ENCODE measurements around the gene FAM20A.
"Not testable (repeated sequence)": the region's sequence is repeated elsewhere in the genome, so short reads cannot be mapped to it uniquely, and the experiment has no call there.

The FAM20A gene

GRCh38 chr17:68564415-68565111 lies 36.6 kb downstream of the FAM20A start:
- DNase-seq: no peak

DNA sequence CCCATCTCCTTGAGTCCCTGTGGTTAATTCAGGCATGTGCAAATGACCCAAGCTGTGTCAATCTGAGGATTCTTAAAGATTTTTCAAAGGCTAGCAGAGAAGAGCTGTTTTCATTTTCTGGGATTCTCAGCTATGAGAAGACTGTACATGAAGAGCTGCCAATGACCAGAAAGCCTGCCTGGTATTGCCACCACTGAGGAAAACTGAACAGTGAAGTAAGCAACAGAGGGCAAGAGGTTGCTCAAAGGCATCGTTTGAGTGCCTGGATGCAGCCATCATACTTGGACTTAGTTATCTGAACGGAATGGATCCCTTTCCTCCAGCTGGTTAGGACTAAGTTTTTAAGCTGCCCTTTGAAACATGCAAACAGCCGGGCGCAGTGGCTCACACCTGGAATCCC lies 38.4 kb downstream of the FAM20A start:
- DNase-seq: no peak

- no peak for DNase-seq
Measured at GRCh38 chr17:68560966-68561720, 40.0 kb downstream of the FAM20A start.

- no peak for DNase-seq
Measured at GRCh38 chr17:68559316-68559715, 41.9 kb downstream of the FAM20A start.

DNA sequence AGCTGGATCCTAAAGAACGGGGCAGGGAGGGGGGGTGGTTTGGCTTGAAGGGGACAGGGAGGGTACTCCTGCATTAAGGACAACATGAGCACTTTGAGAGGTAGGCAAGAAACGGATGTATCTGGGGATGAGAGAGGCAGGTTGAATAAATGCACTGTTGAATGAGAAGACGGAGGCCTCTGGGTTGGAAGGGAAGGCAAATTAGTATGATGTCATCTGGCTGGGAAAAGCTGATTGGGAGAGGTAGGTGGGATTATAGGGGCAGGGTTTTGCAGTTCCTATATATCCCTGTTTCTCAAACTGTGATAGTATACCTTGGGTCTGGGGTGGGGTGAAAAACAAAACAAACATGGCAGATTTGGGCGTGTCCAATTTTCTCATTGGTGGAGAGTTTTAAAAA lies 44.6 kb downstream of the FAM20A start:
- no peak for DNase-seq

DNA sequence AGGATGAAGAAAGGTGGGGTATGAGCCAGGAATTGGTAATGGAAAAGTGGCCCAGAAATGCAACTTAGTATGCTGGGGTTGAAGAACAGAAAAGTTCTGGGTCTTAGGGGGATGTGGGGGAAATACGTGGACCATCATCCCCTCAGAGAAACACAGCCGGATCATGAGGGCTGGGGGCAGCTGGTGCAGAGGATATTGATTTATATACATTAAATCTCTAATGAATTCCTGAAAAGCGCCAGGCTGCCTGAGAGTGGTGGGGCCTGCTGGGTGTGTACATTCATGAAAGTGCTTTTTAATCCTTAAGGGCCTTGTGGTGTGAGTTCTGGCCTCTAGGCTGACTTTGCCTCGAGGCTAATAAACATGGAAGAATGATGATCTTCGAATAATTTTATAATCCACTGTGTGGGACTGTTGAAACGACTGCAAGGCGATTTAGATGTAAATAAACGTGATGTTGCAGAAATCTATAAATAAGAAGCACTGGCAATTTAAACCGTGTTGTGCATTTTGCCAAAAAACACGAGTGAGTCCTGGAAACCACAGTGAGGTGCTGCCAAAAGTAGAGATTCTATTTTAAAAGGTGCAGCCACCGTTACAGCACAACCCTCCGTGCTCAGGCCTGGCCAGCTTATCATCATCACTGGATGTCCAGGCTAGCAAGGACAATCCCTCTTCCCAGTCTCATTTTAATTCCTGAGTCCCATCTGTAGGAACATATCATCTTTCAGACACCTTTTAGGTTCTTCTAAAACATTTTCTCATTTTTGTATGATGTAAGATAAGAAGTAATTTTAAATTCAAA lies 56.9 kb downstream of the FAM20A start:
- no peak for DNase-seq

- DNase-seq: no peak
Measured at GRCh38 chr17:68542698-68543463, 58.3 kb downstream of the FAM20A start.

DNA sequence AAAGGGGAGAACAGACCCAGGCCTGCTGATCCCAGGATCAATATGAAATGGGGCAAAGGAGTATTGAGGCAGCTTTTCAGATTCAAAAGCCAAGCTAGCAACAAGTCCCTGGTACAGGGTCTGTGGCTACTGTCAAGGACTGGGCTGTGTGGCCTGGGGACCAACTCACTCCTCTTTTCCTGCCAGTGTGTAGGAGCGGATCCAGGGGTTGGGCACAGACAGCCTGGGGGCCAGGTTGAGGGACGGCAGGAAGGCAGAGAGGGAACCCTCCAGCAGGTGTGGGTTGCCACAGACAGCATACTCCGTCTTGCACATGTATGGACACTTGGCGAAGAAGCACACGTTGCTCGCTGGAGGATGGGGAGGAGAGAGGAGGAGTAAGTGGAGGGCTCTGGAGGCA lies 59.4 kb downstream of the FAM20A start:
- no peak for DNase-seq

- DNase-seq: no peak
Measured at GRCh38 chr17:68540981-68541380, 60.2 kb downstream of the FAM20A start.

DNA sequence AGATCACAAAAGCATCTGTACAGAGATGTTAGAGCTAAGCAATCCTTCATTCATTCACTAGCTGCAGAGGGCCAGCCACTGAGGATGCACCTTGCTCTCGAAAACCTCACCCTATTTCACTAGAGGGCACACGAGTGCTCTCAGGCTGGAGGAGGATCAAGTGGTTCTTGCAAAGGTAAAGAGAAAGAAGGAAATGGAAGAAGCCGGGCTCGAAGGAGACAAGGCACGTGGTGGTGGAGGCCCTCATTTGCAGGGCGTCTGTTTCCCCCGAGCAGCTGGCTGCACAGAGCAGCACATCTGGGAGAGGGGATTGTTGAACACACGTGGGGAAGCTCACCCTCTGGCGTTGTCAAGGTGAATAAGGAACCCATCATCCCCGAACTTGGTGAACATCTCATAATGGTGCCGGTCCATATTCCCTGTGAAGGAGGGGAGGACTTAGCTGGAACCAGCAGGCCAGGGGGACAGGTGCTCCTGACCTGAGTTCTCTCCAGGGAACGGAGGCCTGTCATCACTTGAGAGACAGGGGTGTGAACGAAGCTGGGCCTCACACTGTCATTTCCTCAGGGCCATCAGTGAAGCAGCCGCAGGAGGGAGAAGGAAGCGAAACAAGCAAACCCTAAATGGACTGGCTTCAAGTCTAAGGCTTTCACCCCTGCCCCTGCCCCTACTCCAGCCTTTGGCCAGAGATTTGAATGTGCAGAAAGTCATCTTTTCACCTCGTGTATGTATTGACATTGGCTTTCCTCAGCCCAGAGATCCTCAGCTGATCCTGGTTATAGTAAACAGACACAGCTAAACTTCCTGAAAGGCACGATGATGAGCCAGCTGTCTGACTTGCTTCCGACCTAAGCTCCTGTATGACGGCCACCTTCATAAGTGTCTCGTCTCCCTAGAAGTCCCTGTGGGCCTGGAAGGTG lies 61.4 kb downstream of the FAM20A start:
- no peak for DNase-seq

GRCh38 chr17:68535922-68536321 lies 65.2 kb downstream of the FAM20A start:
- DNase-seq: no peak

DNA sequence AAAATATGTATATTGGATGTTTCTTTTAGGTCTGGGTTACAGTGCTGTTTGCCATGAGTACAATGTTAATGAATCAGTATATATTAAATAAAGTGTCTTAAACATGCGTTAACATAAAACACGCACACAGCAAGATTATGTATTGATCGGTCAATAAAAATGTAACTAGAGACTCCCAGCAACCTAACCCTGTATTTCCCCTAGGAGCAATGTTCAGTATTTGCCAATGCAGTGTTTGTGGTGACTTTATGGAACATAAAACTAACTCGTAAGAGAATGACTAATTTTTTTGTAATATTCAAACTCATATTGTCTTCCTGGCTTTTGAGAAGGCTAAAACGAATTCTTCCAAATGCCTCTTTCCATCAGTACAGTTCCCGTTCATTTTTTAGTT lies 66.5 kb downstream of the FAM20A start:
- no peak for DNase-seq

DNA sequence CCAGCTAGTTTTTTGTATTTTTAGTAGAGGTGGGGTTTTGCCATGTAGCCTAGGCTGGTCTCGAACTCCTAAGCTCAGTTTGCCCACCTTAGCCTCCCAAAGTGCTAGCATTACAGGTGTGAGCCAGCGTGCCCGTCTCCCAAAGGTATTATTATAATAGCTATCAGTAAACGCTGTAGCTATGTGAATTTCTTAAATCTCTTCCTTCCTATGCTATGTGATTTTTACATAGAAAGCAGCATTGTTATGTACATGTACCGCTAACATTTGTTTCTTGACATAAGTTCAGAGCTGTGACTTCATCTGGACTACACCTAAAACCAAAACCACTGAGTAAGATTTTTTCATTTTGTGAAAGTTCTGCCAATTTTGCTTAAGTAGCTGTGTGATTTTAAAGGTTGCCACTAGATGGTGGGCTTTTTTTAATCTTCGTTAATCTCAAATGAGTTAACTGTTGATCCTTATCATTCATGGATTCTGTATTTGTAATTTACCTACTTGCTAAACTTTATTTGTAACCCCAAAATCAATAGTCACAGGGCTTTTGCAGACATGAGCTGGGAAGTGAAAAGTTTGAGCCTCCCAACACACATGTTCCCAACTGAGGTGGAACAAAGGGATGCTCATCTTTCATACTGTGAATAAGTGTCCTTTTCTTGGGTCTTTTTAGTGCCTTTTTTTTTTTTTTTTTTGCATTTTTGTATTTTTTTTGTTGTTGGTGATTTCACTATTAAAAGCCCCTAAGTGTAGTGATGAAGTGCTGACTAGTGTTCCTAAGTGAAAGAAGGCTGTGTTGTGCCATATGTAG lies 67.1 kb downstream of the FAM20A start:
- no peak for DNase-seq

DNA sequence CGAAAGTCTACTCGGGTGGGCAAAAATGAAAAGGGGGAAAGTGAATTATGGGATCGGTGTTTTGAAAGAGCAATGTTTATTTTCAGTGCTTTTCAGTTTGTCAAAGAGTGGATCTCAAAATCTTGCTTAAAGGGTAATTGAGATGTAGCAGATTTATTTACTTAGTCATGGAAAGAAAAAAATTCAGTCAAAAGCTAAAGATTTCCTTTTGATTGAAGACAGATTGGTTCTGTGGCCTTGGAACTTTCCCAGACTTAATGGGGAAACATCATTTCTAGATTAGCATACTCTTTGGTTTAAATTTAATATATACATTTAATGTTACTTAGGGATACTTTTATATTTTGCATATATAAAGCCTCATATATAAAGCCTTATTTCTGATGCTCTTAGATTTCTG lies 68.3 kb downstream of the FAM20A start:
- DNase-seq: no peak

DNA sequence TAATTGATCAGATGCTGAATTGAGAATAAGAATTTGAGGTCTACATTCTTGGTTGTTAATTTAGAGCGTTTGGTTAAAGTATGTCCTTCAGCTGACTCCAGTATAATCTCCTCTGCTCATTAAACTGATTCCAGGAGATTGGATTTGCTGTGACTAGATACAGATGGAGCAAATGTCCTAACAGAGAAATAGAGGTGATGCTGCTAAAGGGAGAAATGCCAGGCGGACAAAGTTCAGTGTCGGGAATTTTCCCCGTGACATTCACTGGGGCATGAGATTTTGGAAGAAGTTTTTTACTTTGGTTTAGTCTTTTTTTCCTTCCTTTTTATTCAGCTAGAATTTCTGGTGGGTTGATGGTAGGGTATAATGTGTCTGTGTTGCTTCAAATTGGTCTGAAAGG lies 69.9 kb downstream of the FAM20A start:
- DNase-seq: no peak

DNA sequence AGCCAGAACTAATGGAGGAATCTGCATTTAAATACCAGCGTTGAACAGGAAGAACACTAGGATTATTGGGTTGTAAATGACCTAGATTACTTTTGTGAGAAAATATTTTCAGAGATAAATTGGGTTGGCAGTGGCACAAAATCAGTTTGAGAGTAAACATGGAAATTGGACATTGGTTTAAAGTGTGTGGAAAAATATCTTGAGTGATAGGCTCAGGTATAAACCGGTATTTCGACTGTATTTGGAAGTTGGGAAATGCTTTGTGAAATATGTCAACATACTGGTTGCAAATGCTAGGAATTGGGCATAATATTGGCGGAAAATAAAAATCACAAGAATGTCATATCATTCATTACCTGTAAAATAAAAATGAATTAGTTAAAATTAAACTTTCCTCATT lies 73.9 kb downstream of the FAM20A start:
- no peak for DNase-seq

DNA sequence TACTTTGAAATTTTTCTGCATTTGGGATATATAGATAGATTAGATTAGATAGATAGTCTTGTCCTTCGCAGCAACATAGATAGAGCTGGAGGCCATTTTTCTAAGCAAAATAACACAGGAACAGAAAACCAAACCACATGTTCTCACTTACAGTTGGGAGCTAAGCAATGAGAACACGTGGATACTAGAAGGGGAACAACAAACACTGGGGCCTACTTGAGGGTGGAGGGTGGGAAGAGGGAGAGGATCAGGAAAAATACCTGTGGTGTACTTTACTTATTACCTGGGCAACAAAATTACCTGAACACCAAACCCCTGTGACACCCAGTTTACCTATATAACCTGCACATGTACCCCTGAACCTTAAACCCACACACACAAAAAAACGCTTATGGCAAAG lies 74.6 kb downstream of the FAM20A start:
- DNase-seq: no peak

GRCh38 chr17:68522266-68522665 lies 78.9 kb downstream of the FAM20A start:
- no peak for DNase-seq

GRCh38 chr17:68519911-68520310 lies 81.3 kb downstream of the FAM20A start:
- no peak for DNase-seq

DNA sequence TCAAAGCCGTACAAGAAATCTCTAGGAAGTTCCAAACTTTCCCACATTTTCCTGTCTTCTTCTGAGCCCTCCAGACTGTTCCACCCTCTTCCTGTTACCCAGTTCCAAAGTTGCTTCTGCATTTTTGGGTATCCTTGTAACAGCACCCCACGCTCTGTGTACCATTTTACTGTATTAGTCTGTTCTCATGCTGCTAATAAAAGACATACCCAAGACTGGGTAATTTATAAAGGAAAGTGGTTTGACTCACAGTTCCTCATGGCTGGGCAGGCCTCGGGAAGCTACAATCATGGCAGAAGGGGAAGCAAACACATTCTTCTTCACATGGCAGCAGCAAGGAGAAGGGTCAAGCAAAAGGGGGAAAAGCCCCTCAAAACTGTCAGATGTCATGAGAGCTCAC lies 82.1 kb downstream of the FAM20A start:
- not testable (repeated sequence) for DNase-seq

All from stimulated activated CD4-positive, alpha-beta T cell treated with anti-CD3 and anti-CD28 coated beads, Interleukin-1b, Interleukin-23, amount 100 ng/mL, for 48 hours (primary cell).